GM19395 (cell line): ENCODE results near the gene VPS72.

Experiments
- ATAC-seq: cut with Tn5 transposase; IDR thresholded peaks from one replicate; pipeline ENCODE4 v1.9.1; 2021; ENCODE audit warnings: mild to moderate bottlenecking, moderate library complexity; ENCODE audit not compliant: unreplicated experiment

The VPS72 gene

GRCh38 chr1:151146072-151146411, 44.0 kb downstream of the VPS72 start:
- no peak for ATAC-seq

GRCh38 chr1:151145304-151146071, 44.5 kb downstream of the VPS72 start:
- no peak for ATAC-seq

- no peak for ATAC-seq
Measured at GRCh38 chr1:151144474-151145303, 45.3 kb downstream of the VPS72 start.

GRCh38 chr1:151143986-151144385, 46.0 kb downstream of the VPS72 start:
- ATAC-seq: no peak

DNA sequence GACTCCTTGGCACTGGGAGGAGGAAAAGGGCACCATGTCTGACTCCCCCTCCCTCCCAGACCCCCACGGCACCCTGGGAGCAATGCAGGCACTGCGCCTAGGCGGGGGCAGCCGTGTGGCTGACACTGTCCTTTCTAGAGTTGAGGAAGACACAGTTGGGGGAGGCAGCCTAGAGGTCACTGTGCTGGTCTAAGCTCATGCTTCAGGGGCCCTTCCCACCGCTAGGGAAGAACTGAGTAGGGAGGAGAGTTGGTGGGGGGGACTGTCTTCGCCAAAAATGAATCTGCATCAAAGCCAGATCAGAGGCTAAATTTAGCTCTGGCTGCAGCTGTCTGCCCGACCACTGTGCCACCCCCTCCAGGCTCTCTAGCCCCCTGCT, 47.0 kb downstream of the VPS72 start:
- ATAC-seq: no peak

DNA sequence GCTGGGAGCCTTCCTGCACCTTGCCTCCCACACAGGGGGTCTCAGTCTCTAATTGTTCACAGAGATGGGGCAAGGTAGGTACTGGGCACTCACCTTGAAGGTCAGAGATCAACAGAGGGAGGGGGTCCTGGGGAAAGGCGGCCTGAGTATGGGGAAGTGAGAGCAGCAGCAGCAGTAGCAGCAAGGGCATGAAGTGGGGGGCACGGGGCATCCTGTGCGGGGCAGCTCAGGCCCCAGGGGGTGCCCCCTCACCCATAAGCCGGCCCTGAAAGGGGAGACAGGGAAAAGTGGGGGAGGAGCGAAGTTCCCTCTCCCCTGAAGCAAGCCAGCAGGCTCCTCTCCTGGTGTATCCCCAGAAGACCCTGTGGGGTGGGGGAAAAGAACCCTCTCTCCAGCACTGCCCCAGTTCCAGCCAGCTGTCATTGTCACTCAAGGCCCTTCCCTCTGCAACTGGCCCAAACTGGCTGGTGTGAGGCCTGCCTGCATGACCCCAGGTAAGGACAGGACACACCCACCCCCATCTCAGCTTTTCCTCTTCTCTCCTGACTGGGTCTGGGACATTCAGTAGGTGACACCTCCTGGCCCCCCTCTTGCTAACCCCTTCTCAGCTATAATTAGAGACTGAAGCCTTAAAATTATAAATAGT, 47.5 kb downstream of the VPS72 start:
- no peak for ATAC-seq

- ATAC-seq: no peak
Measured at GRCh38 chr1:151137789-151138188, 52.2 kb downstream of the VPS72 start.

GRCh38 chr1:151135433-151136385, 54.3 kb downstream of the VPS72 start:
- no peak for ATAC-seq

- ATAC-seq: no peak
Measured at GRCh38 chr1:151134991-151135390, 55.0 kb downstream of the VPS72 start.

DNA sequence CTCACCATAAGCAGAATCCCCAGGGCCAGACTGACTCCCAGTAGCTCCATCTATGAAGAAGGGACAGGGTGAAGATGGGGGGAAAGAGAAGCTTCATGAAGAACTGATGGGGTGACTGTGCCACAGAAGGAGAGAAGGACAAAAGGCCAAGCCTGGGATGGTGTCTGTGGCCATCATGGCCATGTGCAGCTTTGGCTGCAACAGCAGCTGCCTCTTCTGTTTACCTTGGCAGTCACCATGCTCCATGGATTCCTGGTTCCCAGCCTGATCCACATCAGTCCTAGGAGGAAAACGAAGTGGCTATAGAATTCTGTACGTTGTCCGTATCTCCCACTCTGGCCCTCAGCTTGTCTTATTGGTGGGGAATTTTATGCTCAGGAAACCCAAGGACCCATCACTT, 55.6 kb downstream of the VPS72 start:
- no peak for ATAC-seq

- ATAC-seq: no peak
Measured at GRCh38 chr1:151133018-151133806, 56.8 kb downstream of the VPS72 start.

GRCh38 chr1:151132335-151133017, 57.5 kb downstream of the VPS72 start:
- no peak for ATAC-seq

GRCh38 chr1:151131701-151132334, 58.2 kb downstream of the VPS72 start:
- no peak for ATAC-seq

- ATAC-seq: peak; percentile 79
Measured at GRCh38 chr1:151130987-151131586, 58.9 kb downstream of the VPS72 start.

DNA sequence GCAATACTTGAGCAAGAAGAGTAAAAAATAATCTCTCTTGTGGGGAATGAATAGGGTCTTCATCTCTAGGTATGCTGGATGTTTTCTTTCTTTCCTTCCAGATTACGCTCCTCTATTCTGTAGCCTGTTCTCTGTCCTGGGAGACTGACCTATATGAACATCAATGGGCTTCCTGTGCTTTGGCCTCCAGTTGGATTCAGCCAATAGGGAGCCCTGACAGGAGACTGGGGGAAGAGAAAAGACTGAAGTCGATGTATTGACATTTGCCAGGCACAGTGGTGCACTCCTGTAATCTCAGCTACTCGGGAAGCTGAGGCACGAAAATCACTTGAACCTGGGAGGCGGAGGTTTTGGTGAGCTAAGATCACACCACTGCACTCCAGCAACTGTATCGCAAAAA, 61.2 kb downstream of the VPS72 start:
- ATAC-seq: no peak
